ENCODE data around the gene KRTAP29-1. TPM values are rescaled to one million over a fixed set of nuclear protein-coding genes. Genes with fewer than 3 reads are reported as not detected.

KRTAP29-1 gene
- total RNA-seq, 2 donors from 2014 or later: not detected

DNA sequence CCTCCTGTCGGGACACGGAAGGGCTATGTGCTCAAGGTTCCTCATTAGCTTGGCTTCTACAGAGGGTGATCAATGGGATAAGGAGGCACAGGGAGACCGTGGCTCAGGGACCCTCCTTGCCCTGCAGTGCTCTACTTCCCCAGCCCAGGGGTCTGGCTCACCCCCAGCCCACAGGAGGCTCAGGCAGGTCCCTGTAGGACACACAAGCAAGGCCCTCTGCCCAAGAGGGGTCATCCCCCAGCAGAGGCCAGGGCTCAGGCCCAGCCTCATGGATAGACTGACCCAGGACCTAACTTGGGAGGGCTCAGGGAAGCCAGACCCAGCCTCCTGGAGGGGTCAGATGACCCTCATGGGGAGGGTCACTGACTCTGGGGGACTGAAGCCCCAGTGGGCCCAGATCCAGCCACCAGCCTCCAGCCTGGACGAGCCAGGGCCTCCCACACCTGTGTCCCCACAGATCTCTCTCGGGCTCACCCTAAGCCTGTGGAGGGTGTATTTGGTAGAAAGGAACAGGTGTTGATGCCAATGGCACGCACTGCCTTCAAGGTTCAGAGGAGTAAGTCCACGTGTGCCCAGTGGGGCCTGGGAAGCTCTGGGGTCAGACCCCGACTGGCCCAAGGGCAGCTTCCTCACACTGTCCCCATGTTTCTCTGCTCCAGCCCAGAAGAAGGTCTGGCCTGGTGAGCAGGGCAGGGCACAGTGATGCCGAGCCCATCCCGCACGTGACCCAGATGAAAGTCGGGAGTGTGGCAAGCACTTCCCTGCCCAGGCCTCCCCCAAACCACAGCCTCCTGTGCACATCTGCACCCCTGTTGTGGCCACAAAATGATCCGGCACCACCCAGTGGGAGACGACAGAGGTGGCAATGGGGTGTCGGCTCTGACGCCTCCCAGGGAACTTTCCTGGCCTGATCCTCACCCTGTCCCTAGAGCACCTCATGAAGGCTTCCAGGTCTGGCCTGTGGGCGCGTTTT, 23.8 kb upstream of the KRTAP29-1 start:
- no peak for DNase-seq (ENCODE audit: low spot score)
- Histone ChIP-seq H3K9me3 (no peaks in the 10 kb centered on the region), H3K27me3 (replicated peaks; ENCODE audit: insufficient read depth) (no peaks in the 10 kb centered on the region), H3K4me1 (ENCODE audit: control insufficient read depth in 1 of 2, low read depth in 2 of 2) (no peaks in the 10 kb centered on the region), H3K27ac (no peak overlapping the region), H3K36me3 (no peaks in the 10 kb centered on the region), H3K4me3 (no peak overlapping the region)
- ATAC-seq (ENCODE audit: insufficient number of reproducible peaks, low FRiP score, low read depth): no peak
- TF ChIP-seq, protein P1, sequence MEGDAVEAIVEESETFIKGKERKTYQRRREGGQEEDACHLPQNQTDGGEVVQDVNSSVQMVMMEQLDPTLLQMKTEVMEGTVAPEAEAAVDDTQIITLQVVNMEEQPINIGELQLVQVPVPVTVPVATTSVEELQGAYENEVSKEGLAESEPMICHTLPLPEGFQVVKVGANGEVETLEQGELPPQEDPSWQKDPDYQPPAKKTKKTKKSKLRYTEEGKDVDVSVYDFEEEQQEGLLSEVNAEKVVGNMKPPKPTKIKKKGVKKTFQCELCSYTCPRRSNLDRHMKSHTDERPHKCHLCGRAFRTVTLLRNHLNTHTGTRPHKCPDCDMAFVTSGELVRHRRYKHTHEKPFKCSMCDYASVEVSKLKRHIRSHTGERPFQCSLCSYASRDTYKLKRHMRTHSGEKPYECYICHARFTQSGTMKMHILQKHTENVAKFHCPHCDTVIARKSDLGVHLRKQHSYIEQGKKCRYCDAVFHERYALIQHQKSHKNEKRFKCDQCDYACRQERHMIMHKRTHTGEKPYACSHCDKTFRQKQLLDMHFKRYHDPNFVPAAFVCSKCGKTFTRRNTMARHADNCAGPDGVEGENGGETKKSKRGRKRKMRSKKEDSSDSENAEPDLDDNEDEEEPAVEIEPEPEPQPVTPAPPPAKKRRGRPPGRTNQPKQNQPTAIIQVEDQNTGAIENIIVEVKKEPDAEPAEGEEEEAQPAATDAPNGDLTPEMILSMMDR (IDR thresholded peaks at IDR 0.05): no peak

DNA sequence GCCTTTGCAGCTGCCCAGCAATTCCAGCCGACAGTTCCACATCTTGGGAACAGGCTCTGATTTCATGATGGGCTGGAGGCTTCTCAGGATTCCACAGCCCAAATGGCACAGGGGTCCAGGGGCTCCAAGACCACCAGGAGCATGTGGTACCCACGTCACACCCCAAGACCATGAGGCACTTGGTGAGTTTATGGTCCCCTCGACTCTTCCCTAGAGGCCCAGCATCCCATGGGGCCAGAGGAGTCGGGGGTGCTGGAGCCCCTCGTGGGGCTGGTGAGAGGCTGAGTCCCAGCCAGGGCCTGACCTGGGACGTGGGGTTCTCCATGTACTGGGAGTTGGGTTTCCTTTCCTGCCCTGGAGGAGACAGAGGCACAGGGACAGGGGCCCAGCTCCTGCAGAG, 23.0 kb upstream of the KRTAP29-1 start:
- H3K9me3 ChIP-seq: no peaks in the 10 kb centered on the region
- DNase-seq (ENCODE audit: low spot score) (no peak), ATAC-seq (ENCODE audit: insufficient number of reproducible peaks, low FRiP score, low read depth) (no peak)
- H3K4me3 ChIP-seq: no peak overlapping the region
- H3K27me3 ChIP-seq (replicated peaks; ENCODE audit: insufficient read depth): no peaks in the 10 kb centered on the region
- H3K36me3 ChIP-seq: no peaks in the 10 kb centered on the region
- H3K4me1 ChIP-seq (ENCODE audit: control insufficient read depth in 1 of 2, low read depth in 2 of 2): no peaks in the 10 kb centered on the region
- no peak overlapping the region for H3K27ac ChIP-seq
- TF ChIP-seq, protein P1 (IDR thresholded peaks at IDR 0.05): no peak

DNA sequence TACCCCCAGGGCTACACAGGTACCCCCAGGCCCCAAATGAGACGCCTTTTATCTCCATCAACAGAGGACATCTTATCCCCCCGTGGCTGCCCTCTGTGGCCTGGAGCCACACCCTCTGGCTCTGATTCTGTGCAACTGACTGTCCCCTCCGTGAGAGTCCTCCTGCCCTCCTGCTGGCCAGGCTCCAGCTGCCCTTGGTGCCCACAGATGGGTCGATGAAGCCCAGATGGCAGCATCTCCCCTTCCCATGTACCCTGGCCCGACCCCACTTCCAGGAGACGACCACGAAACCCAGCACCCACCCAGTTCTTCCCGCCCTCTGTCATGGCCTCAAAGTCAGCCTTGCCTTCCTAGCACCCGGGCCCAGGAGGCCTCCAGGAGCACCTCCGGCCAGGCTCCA, 22.5 kb upstream of the KRTAP29-1 start:
- Histone ChIP-seq H3K4me3 (no peak overlapping the region), H3K27me3 (replicated peaks; ENCODE audit: insufficient read depth) (no peaks in the 10 kb centered on the region), H3K36me3 (no peaks in the 10 kb centered on the region), H3K9me3 (no peaks in the 10 kb centered on the region), H3K4me1 (ENCODE audit: control insufficient read depth in 1 of 2, low read depth in 2 of 2) (no peaks in the 10 kb centered on the region), H3K27ac (no peak overlapping the region)
- DNase-seq (ENCODE audit: low spot score) (no peak), ATAC-seq (ENCODE audit: insufficient number of reproducible peaks, low FRiP score, low read depth) (no peak)
- TF ChIP-seq, protein P1 (IDR thresholded peaks at IDR 0.05): no peak

DNA sequence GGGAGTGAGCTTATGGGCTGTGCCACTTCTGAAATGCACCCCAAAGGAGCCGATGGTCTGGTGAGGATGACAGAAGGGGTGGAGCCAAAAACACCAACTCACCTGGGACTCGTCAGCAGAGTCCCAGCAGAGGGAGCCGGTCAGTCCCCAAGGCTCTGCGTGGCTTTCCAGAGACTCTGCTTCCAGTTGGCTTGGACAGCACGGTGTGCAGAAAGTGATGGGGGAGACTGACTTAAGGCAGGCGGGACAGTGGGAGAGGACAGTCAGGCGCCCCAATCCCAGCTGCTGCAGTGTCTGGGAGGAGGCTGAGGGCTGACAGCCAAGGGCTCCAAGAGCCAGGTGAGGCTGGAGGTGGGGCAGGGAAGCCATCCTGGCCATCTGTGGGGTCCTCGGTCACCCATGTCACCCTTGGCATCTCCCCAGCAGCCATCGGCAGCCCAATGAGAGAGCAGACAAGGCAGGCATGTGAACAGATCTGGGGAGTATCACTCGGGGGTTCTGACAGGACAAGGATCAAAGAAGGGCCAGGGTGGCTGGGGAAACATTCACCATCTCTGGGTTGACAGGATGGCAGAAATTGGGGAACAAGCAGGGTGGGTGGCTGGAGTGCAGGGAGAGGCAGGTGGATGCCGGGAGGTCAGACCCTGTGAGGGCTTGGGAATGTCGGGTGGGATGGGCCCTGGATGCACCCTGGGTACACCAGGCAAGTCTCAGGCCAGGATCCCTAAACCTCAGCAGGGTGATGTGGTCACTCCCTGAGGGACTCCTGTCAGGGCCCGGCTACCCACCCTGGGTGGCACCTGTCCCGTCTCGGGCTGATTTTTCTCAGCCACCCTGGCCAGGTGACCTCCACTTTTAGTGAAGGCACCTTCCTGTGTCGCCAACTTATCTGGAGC, 21.8 kb upstream of the KRTAP29-1 start:
- Histone ChIP-seq H3K27me3 (replicated peaks; ENCODE audit: insufficient read depth) (no peaks in the 10 kb centered on the region), H3K36me3 (no peaks in the 10 kb centered on the region), H3K4me1 (ENCODE audit: control insufficient read depth in 1 of 2, low read depth in 2 of 2) (no peaks in the 10 kb centered on the region), H3K4me3 (no peak overlapping the region), H3K27ac (no peak overlapping the region), H3K9me3 (peaks cover 3% of the 10 kb centered on the region)
- no peak for ATAC-seq (ENCODE audit: insufficient number of reproducible peaks, low FRiP score, low read depth)
- TF ChIP-seq, protein P1 (IDR thresholded peaks at IDR 0.05): no peak
- DNase-seq (ENCODE audit: low spot score): no peak
